SU-DHL-6 (cell line): Measurements from ENCODE around the gene ITIH1.
"Not testable (repeated sequence)": the region's sequence is repeated elsewhere in the genome, so short reads cannot be mapped to it uniquely, and the experiment has no call there.

ENCODE experiments used
- H2AFZ ChIP-seq: fragments of 200-600 bp; sonication (generic); 2 replicates; pipeline ENCODE4 v1.6.1; 2014; ENCODE audit warnings: low read depth, mild to moderate bottlenecking, moderate library complexity, mixed read lengths, antibody characterized with exemption, low read length; ENCODE audit not compliant: severe bottlenecking
- H3F3A ChIP-seq: fragments of 200-600 bp; shearing (Covaris generic); 2 replicates; pipeline ENCODE4 v1.6.0; 2016; ENCODE audit warnings: antibody characterized with exemption, mild to moderate bottlenecking; ENCODE audit not compliant: insufficient read depth
- H3K27ac ChIP-seq: fragments of 200-600 bp; sonication (generic); 2 replicates; pipeline ENCODE4 v1.5.1; 2016; ENCODE audit warnings: low read depth, mild to moderate bottlenecking, low read length, moderate library complexity, mixed read lengths
- H3K27me3 ChIP-seq: fragments of 200-600 bp; sonication (generic), shearing (Covaris generic); 2 replicates; pipeline ENCODE4 v1.6.0; 2014; ENCODE audit warnings: mild to moderate bottlenecking, low read length
- H3K36me3 ChIP-seq: fragments of 200-600 bp; sonication (generic); 2 replicates; pipeline ENCODE4 v1.6.1; 2014; ENCODE audit warnings: mild to moderate bottlenecking, low read length, mixed read lengths
- H3K4me2 ChIP-seq: fragments of 300-600, 200-600 bp; shearing (Covaris generic), sonication (generic); 2 replicates; pipeline ENCODE4 v1.6.0; 2014; ENCODE audit warnings: low read length, low read depth, mild to moderate bottlenecking; ENCODE audit not compliant: poor library complexity, severe bottlenecking
- H3K4me3 ChIP-seq: fragments of 200-600 bp; sonication (generic); 2 replicates; pipeline ENCODE4 v1.5.1; 2014; ENCODE audit warnings: antibody characterized with exemption, low read length, mild to moderate bottlenecking, mixed read lengths; ENCODE audit not compliant: insufficient read depth, poor library complexity, severe bottlenecking
- H3K79me2 ChIP-seq: fragments of 200-600 bp; sonication (generic); 2 replicates; pipeline ENCODE4 v1.6.1; 2014; ENCODE audit warnings: mild to moderate bottlenecking, low read length, moderate library complexity; ENCODE audit not compliant: insufficient read depth
- H3K9ac ChIP-seq: fragments of 200-600 bp; sonication (generic); 2 replicates; pipeline ENCODE4 v1.7.0; 2014; ENCODE audit warnings: mild to moderate bottlenecking, low read length
- H3K9me2 ChIP-seq: fragments of 200-600 bp; sonication (generic); replicated peaks from 2 replicates; pipeline ENCODE4 v1.6.1; 2014; ENCODE audit warnings: low read length; ENCODE audit not compliant: insufficient read depth
- H3K9me3 ChIP-seq: fragments of 200-600 bp; sonication (generic); 2 replicates; pipeline ENCODE4 v1.6.1; 2014; ENCODE audit warnings: low read length, mixed read lengths; ENCODE audit not compliant: insufficient read depth
- H4K20me1 ChIP-seq: fragments of 200-600 bp; sonication (generic); 2 replicates; pipeline ENCODE4 v1.6.1; 2014; ENCODE audit warnings: low read depth, mild to moderate bottlenecking, antibody characterized with exemption, low read length, moderate library complexity, mixed read lengths
- CTCF ChIP-seq: fragments of 200-600 bp; sonication (generic); IDR thresholded peaks from one replicate; pipeline ENCODE4 v1.5.1; 2017; ENCODE audit warnings: antibody characterized with exemption, mild to moderate bottlenecking, low read length, moderate library complexity; ENCODE audit not compliant: insufficient read depth, poor library complexity, severe bottlenecking
- EZH2phosphoT487 ChIP-seq: fragments of 200-600 bp; sonication (generic), shearing (Covaris generic); conservative IDR thresholded peaks from 2 replicates; pipeline ENCODE4 v1.6.1; 2018; ENCODE audit warnings: mild to moderate bottlenecking, antibody characterized with exemption, low read length, moderate library complexity, mixed read lengths

ITIH1 gene

GRCh38 chr3:52777127-52777958 is at the start of gene ITIH1:
Gene ITIH1 (plus strand): TSS chr3:52777599. CDS start chr3:52777616, 17 bp downstream.
- Histone ChIP-seq H3K36me3 (no peaks in the 10 kb centered on the region), H4K20me1 (no peaks in the 10 kb centered on the region), H2AFZ (no peak within 1 kb of the TSS), H3K4me3 (no peak within 1 kb of the TSS), H3K9me2 (no peaks in the 10 kb centered on the region), H3K9ac (no peak within 1 kb of the TSS), H3K79me2 (no peaks in the 10 kb centered on the region), H3K4me2 (no peak within 1 kb of the TSS), H3K27me3 (no peaks in the 10 kb centered on the region), H3F3A (no peaks in the 10 kb centered on the region), H3K9me3 (no peaks in the 10 kb centered on the region), H3K27ac (no peak within 1 kb of the TSS)
- TF ChIP-seq EZH2phosphoT487 (no peak), CTCF (no peak)

GRCh38 chr3:52728753-52729152 is 48.6 kb upstream of the ITIH1 start:
- not testable (repeated sequence) for H2AFZ ChIP-seq, H4K20me1 ChIP-seq, H3F3A ChIP-seq, H3K27me3 ChIP-seq, H3K36me3 ChIP-seq, H3K4me2 ChIP-seq, H3K9me2 ChIP-seq, H3K9ac ChIP-seq, H3K9me3 ChIP-seq, H3K4me3 ChIP-seq, H3K27ac ChIP-seq, H3K79me2 ChIP-seq

- no peaks in the 10 kb centered on the region for H3K79me2 ChIP-seq
- H3F3A ChIP-seq = no peaks in the 10 kb centered on the region
- H3K36me3 ChIP-seq = peaks cover 14% of the 10 kb centered on the region; the same call in 1 of the 2 replicates
- no peak overlapping the region for H3K9ac ChIP-seq
- H3K27ac ChIP-seq = no peak overlapping the region
- no peak overlapping the region for H3K4me2 ChIP-seq
- TF ChIP-seq CTCF = no peak
- TF ChIP-seq EZH2phosphoT487 = no peak
- no peak overlapping the region for H2AFZ ChIP-seq
- no peak overlapping the region for H3K4me3 ChIP-seq
- H3K9me2 ChIP-seq = no peaks in the 10 kb centered on the region
- H3K9me3 ChIP-seq = peaks cover 5% of the 10 kb centered on the region; the same call in 1 of the 2 replicates
- no peaks in the 10 kb centered on the region for H3K27me3 ChIP-seq
- no peaks in the 10 kb centered on the region for H4K20me1 ChIP-seq
Measured at GRCh38 chr3:52730681-52731080, 46.7 kb upstream of the ITIH1 start.

- H3K36me3 ChIP-seq = peaks cover 17% of the 10 kb centered on the region; the same call in 1 of the 2 replicates
- H3K9ac ChIP-seq = no peak overlapping the region
- H3K79me2 ChIP-seq = no peaks in the 10 kb centered on the region
- H3K27me3 ChIP-seq = no peaks in the 10 kb centered on the region
- no peak overlapping the region for H3K4me2 ChIP-seq
- no peak overlapping the region for H3K4me3 ChIP-seq
- H3F3A ChIP-seq = no peaks in the 10 kb centered on the region
- H3K27ac ChIP-seq = no peak overlapping the region
- H2AFZ ChIP-seq = no peak overlapping the region
- no peaks in the 10 kb centered on the region for H3K9me2 ChIP-seq
- no peak for TF ChIP-seq CTCF
- no peak for TF ChIP-seq EZH2phosphoT487
- peaks cover 5% of the 10 kb centered on the region; the same call in 1 of the 2 replicates for H3K9me3 ChIP-seq
- no peaks in the 10 kb centered on the region for H4K20me1 ChIP-seq
Measured at GRCh38 chr3:52731590-52731989, 45.8 kb upstream of the ITIH1 start.
